Suppressor macrophage (primary cell): ENCODE results near the gene SRP9.
"Not testable (repeated sequence)": the region's sequence is repeated elsewhere in the genome, so short reads cannot be mapped to it uniquely, and the experiment has no call there.

Source experiments
- DNase-seq, 4 experiments: peaks; one replicate each; pipeline ENCODE4 v3.0.0-alpha.2; 2020 to 2022

Gene SRP9

DNA sequence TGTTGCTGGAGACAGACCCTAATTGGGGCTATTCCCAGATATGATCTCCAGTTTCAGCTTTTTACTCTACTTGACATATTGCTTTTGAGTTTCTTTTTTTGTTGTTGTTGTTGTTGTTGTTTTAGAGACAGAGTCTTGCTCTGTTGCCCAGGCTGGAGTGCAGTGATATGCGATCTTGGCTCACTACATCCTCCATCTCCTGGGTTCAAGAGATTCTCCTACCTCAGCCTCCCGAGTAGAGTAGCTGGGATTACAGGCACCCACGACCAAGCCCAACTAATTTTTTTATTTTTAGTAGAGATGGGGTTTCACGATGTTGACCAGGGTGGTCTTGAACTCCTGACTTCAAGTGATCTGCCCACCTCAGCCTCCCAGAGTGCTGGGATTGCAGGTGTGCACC is 1.3 kb upstream of the SRP9 start:
- no peak for DNase-seq

DNA sequence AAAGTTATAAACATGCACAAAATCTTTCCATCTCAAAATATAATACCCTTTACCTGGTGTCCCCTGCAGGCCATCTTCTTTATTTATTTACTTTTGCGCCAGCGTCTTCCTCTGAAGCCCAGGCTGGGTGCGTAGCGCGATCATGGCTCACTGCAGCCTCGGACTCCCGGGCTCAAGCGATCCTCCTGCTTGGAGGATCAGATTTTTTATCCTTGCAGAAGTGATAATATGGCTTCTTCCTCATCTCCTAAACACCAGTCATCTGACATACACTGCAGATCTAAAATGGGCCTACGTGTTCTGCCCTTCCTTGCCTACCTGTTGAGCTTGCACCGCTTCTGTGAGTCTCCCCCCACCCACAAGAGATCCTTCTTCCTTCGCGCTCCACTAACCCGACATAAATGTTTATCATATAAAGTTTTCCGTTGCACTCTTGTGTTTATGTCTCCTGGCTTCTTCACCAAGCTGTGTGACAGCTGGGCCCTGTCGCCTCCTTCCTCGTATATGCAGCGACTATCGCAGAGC is 506 bp upstream of the SRP9 start:
- DNase-seq, result peak in 3 of 4 experiments; percentile 3 to 26 (median 19)

DNA sequence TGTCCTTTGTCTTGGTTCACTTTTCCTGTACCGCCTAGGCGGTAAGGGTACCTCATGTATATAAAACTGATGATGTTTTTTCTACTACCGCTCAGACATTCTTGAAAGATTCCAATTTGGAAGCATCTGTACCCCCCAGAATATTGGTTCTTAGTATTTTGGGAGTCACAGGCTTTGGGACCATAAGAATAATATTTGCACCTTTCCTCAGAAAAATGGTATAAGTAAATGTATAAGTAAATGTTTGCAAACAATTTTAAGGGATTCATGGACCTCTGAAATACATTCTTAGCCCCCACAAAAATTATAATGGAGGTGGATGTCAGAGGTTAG is 677 bp downstream of the SRP9 start:
- DNase-seq, result no peak

DNA sequence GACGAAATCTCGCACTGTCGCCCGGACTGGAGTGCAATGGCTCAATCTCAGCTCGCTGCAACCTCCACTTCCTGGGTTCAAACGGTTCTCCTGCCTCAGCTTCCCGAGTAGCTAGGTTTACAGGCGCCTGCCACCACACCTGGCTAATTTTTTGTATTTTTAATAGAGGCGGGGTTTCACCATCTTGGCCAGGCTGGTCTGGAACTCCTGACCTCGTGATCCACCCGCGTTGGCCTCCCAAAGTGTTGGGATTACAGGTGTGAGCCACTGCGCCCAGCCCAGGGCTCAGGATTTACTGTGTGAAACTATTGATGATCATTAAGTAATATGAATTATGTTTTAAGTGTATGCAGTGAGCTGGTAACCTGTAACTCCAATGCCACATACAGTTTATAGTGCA is 1.5 kb downstream of the SRP9 start:
- not testable (repeated sequence) for DNase-seq

DNA sequence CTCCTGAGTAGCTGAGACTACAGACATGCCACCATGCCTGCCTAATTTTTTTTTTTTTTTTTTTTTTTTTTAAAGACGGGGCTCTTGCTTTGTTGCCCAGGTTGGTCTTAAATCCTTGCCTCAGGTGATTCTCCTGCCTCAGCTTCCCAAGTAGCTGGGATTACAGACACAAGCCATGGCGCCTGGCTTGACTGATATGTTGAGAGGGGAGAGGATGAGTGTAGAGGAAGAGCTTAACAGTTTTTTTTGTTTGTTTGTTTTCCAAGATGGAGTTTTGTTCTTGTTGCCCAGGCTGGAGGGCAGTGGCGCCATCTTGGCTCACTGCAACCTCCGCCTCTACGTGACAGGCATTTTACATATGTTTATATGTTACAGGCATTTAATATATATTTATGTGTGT is 2.5 kb downstream of the SRP9 start:
- no peak for DNase-seq

GRCh38 chr1:225780630-225781029 is 3.0 kb downstream of the SRP9 start:
- DNase-seq, result peak in 3 of 4 experiments; percentile 9 to 63 (median 53)

DNA sequence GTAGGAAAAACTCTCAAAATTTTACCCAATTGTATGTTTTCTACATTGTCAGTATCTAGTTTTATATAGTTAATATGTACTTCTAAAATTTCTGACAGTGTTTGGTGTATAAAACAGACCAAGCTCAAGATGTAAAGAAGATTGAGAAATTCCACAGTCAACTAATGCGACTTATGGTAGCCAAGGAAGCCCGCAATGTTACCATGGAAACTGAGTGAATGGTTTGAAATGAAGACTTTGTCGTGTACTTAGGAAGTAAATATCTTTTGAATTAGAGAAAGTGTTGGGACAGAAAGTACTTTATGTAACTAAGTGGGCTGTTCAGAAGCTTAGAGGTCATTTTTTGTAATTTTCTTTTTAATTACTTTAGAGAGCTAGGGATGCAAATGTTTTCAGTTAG is 11.5 kb downstream of the SRP9 start:
- DNase-seq, result not testable (repeated sequence)

- DNase-seq, result no peak
Observed at GRCh38 chr1:225794954-225795353, 17.3 kb downstream of the SRP9 start.

GRCh38 chr1:225796097-225796496 is 18.5 kb downstream of the SRP9 start:
- DNase-seq, result not testable (repeated sequence)

DNA sequence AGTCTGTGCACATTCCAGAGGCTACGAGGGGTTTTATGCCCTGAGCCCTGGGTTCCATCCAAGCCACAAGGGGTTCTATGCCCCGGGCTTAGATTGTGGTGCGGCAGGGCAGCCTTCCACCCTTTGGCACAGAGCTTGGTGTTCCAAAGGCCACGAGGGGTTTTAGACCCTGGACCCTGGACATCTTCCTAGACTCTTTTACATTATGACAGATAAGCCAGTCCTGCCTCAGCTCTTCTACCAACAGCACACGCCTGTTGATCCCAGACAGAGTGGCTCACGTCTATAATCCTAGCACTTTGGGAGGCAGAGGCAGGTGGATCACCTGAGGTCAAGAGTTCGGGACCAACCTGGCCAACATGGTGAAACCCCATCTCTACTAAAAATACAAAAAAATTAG is 23.5 kb downstream of the SRP9 start:
- DNase-seq, result not testable (repeated sequence)

GRCh38 chr1:225806249-225806648 is 28.6 kb downstream of the SRP9 start:
- DNase-seq, result no peak

DNA sequence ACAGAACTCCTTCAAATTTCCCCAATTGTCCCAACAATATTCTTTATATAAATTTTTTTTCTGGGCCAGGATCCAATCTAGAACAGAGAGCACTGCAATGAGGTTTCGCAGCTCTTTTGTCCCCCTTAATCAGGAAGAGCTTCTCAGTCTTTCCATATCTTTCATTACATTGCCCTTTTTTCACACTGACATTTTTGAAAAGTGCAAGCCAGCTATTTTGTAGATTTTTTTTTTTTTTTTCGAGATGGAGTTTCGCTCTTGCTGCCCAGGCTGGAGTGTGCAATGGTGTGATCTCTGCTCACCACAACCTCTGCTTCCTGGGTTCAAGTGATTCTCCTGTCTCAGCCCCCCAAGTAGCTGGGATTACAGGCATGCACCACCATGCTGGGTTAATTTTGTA is 29.1 kb downstream of the SRP9 start:
- not testable (repeated sequence) for DNase-seq

- no peak for DNase-seq
Observed at GRCh38 chr1:225808136-225808535, 30.5 kb downstream of the SRP9 start.

- peak; percentile 89 to 95 (median 92) for DNase-seq
Observed at GRCh38 chr1:225809842-225810578, 32.4 kb downstream of the SRP9 start, which contains the start of gene EPHX1. Gene EPHX1, plus strand, starts transcription at chr1:225810124. Its CDS starts 18,606 bp downstream, at chr1:225828730.

DNA sequence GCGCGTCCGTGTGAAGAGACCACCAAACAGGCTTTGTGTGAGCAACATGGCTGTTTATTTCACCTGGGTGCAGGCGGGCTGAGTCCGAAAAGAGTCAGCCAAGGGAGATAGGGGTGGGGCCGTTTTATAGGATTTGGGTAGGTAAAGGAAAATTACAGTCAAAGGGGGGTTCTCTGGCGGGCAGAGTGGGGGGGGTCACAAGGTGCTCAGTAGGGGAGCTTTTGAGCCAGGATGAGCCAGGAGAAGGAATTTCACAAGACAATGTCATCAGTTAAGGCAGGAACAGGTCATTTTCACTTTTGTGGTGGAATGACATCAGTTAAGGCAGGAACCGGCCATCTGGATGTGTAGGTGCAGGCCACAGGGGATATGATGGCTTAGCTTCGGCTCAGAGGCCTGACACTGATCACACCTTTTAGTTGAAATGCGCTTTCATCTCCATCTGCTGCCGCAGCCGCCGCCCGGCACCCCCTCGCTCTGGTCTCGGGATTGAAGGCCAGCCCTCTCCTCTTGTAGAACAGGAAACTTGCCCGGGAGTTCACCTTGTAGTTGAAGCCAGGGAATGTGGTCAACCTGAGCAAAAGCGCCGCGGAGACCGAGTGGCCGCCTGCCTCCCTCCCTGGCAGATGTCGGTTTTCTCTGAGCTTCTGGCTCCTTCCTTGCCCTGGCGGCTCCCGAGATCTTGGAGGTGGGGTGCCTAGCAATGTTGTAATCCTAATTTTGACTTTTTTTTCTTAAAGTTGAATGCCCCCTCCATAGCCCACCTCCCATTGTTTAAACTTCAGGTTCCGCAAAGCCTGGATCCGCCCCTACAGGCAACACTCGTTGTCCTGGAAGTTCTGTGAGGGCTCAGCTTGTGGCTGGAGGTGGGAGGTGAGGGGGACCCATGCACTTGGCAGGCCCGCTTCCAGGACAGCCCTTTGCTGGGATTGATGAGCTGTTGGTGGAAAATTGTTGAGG is 33.2 kb downstream of the SRP9 start:
- peak in 2 of 4 experiments; percentile 23 to 29 for DNase-seq

DNA sequence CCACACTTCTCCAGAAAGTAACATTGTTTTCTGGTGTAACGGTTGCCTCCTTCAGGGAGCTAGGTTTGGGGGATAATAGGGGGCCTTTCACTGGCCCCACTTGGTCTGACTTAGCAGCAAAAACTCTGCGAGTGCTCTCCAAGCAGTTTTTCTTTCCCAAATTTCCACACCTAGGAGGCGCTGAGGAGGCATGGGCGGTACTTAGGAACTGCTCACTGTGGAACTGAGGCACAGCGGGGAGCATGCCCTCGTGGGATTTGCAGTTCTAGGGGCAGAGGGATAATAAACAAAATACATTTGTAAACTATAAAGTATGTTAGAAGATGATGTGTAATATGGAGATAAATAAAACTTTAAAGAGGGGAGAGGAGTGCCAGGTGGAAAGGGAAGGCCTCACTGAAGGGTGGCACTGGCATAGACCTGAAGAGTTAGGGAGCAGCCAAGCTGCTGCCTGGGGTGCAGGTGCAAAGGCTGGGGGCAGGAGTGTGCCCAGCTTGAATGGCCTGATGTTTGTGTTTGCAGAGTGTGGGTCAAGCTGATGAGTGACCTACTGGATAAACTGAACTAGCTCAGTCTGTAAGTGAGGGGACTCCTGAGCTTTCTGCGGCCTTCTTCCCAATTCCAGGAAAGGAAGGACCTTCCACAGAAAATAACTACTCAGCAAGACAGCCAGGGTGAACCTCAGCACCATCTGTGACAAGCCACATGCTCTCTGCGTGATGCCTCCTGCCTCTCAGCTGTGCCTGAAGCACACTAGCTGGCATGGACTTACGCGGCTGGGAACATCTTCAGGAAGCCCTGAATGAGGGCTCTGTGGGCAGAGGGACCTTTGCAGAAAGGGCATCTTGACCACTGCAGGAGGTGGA is 34.2 kb downstream of the SRP9 start:
- peak in 1 of 4 experiments; percentile 19 for DNase-seq

DNA sequence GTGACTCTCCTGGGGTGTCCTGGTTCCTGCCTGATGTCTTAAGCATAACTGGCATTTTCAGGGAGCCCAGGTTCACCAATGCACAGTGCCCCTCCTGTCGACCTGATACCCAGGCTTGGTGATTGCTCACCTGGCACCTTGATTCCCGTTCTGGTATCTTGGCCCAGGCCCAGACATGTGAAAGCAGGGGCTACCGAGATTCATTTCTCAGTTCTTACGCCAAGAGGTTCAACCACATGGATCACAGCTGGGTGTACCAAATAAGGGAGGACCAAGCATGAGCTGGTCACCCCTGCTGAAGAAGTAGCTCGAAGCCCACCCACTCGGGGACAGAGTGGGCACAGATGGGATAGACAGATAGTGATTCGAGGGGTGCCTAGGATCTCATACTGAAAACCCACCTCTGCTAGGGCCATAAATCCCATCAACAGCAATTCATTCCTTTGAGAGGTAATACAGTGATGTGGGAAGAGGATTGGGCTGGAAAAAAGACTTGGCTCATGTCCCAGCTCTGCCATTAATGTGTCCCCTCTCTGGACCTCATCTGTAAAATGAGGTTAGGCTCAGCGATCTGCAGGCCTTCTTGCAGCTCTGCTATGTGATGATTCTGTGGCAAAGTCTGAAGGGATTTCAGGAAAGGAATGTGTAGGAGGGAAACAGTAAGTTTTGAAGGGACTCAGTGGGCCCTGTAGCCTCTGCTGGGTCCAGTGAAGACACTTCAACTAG is 35.0 kb downstream of the SRP9 start:
- no peak for DNase-seq

DNA sequence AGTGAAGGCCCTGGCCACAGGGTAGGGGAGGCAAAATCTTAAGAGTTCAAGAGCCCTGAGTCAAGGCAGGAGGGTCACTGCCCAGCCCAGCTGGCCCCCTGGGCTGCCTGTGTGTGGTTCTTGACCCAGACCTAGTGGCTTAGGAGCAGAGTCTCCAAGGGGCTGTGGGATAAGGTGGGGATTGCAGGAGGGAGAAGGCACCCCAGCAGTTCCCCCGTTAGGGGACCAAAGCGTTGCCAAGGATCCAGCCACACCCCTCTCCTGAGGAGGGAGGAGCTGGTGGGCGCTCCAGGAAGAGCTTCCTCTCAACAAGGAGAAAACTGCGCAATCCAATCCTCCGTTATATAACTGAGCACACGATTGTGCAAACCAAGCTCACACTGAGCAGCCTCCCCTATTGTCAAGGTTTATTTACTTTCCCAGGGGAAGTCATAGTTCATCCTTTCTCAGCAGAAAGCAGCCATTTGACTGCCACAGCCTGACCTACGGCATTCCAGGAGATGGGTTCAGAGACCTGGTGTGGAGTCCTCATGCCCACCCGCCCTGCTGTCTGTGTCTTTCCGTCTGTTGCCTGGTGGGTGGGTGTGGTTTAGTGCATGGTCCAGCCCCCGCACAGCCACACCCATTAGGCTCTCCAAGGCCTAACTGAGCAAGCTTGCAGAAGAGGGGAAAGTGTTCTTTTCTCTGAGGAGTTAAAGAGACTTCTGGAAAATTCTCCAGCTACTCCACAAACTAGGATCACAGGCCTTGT is 35.8 kb downstream of the SRP9 start:
- peak; percentile 80 to 91 (median 88) for DNase-seq

DNA sequence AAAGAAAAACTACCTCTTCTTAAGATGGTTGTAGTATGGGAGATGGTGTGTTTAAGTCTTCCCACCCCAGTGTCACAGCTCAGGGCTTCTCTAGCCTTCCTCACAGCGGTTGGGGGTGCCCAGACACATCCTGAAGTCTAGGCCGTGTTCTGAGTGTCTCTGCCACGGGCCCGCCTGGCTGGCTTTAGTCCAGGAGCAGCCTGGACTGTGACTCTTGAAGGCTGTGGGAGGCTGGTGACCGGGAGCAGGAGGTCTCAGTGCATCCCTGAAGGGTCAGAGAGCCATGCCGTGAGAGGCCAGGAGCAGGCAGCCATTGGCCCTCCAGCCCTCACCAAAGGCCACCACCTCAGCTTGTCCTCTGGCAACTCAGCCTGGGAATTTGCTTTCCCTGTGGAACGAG is 36.8 kb downstream of the SRP9 start:
- DNase-seq, result no peak

- not testable (repeated sequence) for DNase-seq
Observed at GRCh38 chr1:225815090-225815489, 37.5 kb downstream of the SRP9 start.
